Measurements from ENCODE around the gene CRIP2.

CRIP2 gene

DNA sequence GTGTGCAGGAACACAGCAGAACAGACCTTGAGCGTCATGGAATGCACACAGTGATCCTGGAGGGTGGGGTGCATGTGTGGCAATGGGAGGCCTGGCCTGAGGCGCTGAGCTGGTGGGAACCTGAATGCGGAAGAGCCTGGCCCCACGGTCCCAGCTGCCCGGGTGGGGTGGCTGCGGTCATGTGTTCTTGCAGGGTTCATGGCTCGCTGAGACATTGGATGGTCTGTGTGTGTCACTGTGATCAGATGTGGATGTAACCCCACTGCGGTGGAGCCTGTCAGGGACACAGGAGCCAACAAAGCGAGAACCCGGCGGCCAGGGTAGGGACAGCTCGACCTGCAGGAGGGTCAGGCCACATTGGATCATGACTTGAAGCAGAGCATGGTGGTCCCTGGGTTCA lies 31.8 kb upstream of the CRIP2 start:
- DNase-seq (ENCODE audit: extremely low read depth in 1 of 2, low read depth in 1 of 2) = no peak

DNA sequence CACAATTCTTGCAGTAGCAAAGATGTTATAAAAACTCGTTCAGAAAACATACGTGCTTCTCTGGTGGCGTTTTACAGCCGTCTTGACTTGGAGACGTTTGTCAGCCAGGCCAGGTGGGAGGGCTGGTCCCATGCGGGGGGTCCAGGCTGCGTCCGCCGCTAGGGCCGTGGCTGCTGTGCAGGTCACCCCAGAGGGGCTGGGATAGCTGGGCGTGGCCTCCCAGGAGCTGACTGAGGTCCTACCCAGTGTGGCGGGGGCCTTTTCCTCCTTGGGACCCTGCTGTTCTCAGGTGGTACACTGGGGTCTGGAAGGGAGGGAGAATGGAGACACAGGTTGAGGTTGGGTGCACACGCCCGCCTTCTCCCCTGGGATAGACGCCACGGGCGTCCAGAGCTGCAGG lies 29.8 kb upstream of the CRIP2 start:
- DNase-seq (ENCODE audit: extremely low read depth in 1 of 2, low read depth in 1 of 2) = no peak

DNA sequence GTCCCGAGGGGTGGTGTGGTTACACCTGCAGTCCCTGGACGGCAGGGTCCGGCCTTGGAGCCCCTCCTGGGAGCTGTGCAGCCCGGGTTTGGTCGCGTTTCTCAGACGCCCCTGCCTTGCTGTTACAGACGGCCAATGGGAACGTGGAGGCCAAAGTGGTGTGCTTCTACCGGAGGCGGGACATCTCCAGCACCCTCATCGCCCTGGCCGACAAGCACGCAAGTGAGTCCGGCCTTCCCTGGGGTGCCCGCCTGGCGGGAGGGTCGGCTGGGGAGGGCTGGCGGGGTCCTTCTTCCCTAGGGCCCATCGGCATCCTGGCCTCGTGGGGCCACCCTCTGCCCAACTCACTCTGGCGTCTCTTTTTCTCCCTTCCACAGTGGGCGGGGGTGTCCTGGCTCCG lies 29.3 kb upstream of the CRIP2 start:
- DNase-seq (ENCODE audit: extremely low read depth in 1 of 2, low read depth in 1 of 2) = no peak

- DNase-seq (ENCODE audit: extremely low read depth in 1 of 2, low read depth in 1 of 2) = no peak
These were observed 28.4 kb upstream of the CRIP2 start for GRCh38 chr14:105445901-105446845.

DNA sequence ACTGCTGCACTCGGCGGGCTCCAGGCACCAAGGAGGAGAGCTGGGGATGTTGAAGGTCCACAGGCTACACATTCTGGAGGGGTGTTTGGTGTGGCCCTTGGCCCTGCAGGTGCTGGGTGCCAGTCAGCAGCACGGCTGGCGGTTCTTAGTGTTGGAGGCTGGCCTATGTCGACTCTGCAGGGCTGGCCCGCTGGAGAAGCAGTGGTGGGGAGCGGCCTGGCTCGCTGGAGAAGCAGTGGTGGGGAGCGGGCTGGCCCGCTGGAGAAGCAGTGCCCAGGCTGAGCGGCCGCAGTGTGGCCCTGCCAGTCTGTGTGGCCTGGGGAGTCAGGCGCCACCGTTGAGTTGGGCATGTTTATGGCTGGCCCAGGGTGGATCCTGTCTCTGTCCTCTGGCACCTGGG lies 27.6 kb upstream of the CRIP2 start:
- DNase-seq (ENCODE audit: extremely low read depth in 1 of 2, low read depth in 1 of 2) = no peak

DNA sequence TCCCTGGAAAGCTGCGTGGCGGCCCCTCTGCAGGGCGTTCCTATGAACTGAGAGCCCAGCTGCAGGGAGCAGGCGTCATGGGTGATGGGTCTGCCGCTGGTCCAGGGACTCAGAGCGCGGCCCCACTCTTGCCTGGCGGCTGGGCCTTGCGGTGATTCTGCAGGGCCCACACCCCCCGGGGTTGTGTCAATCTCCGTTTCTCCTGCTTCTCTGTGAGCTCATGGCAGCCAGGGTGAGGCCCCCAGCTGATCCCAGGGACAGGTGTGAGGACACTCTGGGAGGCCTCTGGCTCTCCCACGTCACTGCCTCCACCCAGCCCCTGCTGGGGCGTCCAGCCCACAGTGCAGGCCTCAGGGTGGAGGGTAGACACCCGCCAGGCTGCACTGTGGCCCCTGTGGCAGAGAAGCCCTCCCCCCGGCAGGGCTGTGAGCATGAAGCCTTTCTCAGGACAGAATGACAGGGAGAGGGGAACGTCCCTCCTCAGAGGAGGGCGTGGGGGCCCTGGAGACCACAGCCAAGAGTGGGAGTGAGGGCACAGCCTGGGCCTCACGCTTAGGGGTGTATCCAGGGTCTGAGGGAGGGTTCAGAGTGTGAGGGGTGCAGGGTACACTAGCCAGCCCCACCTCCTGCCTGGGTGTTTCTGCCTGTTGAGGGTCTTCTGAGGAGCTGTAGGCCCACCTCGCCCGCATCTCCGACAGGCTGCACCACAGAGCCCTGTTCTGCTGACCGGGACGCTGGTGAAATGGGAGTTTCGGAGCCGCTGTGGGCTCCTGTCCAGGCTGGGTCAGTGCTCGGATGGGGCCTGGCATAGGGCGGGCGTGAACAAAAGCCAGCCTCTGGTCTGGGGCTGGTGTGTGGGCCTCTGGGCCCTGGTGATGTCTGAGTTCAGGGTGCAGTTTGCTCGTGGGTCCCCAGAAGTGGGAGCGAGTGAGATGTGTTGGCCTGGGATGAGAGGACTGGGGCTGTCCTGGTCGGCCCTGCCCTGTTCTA lies 26.7 kb upstream of the CRIP2 start:
- DNase-seq (ENCODE audit: extremely low read depth in 1 of 2, low read depth in 1 of 2) = no peak

- peak; percentile 37 to 56 for DNase-seq (ENCODE audit: extremely low read depth in 1 of 2, low read depth in 1 of 2)
These were observed 25.9 kb upstream of the CRIP2 start for GRCh38 chr14:105448706-105449111.

DNA sequence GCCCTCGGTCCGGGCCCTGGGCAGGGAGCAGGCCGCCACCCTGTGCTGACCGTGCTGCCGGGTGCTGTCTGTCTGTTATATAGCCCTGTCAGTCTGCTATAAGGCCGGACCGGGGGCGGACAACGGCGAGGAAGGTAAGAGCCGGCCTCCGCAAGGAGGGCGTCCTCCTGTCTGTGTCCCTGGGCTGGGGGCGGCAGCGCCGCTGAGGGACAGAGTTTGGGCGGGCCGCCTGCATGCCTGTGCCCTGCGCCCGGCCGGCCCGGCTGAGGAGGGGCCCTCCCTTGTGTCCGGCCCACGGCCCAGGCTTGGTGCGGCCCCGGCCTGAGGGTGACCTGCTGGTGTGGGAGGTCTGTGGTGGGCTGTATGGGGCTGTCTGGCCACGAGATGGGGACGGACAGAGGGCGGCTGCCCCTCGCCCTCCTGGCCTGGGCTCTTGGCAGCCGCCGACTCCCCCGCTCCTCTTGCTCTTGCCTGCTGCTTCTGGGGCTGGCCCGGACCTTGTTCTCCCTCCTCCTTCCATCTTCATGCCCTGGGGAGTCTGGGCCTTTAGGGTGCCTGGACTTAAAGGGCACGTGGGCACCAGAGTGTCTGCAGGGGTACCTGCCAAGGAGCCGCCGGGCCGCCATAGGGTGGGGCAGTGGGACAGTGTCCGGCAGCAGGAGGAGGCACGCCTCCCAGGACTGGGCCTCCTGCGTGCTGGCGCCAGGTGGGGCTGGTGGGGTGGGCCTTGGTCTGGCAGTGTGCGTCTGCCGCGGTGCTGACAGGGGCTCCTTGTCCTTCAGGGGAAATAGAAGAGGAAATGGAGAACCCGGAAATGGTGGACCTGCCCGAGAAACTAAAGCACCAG lies 25.1 kb upstream of the CRIP2 start:
- DNase-seq (ENCODE audit: extremely low read depth in 1 of 2, low read depth in 1 of 2) = no peak

- DNase-seq (ENCODE audit: extremely low read depth in 1 of 2, low read depth in 1 of 2) = no peak
These were observed 24.5 kb upstream of the CRIP2 start for GRCh38 chr14:105450123-105450505.

DNA sequence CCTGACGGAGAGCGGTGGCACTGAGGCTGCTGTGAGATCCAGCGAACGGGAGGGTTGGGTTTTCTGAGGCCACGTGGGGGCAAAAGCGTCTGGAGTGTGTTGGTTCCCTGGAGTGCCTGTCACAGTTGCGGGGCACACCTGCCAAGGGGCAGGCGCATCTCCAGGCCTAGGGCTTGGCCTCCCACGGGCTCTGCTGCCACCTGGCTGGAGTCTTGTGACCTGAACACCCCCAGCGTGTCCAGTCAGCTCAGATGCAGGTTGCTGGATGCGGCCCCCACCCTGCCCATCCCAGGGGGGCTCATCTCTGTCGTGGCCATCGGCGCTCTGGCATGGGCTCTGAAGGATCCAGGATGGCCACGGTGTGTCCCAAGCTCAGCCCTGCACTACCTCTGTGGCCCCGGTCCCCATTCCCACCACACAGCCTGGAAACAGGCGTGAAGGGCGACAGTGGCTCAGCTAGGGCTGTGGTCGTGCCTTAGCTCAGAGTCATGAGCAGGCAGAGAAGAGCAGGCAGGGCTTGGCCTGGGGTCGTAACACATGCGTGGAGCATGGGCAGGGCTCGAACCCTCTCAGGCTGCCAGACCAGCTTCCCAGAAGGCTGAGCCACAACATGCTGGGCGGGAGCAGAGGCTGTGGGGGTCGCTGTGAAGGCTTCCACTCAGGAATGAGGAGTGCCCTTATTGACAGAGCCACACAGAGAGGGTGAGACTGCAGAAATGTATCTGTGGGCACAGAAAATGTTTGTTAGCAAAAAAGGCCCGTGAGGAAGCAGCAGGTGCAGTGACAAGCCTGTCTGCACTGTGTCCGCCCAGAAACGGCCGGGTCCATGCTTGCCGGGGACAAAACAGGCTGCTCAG lies 23.5 kb upstream of the CRIP2 start:
- DNase-seq (ENCODE audit: extremely low read depth in 1 of 2, low read depth in 1 of 2) = no peak

GRCh38 chr14:105452963-105453362 lies 21.7 kb upstream of the CRIP2 start:
- no peak for DNase-seq (ENCODE audit: extremely low read depth in 1 of 2, low read depth in 1 of 2)

GRCh38 chr14:105453847-105454246 lies 20.8 kb upstream of the CRIP2 start:
- DNase-seq (ENCODE audit: extremely low read depth in 1 of 2, low read depth in 1 of 2) = no peak

DNA sequence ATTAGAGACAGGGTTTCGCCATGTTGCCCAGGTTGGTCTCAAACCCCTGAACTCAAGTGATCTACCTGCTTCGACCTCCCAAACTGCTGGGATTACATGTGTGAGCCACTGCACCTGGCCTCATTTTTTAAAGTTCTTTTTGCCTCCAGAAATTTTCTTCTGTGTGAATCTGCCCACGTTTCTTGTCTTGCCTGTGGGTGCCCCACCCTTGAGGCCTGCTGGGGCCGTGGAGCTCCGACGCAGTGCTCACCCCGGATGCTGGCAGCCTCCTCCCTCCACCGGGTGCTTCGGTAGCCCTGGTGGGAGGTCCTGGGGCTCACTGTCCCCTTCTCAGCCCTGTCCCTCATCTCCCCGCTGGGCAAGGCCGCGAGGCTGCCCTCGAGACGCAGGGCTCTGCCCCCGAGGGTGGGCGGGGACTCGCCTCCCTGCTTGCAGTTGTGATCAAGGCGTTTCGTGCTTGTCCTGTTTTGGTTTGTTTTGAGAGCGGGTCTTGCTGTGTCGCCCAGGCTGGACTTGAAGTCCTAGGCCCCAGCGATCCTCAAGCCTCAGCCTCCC lies 19.5 kb upstream of the CRIP2 start:
- DNase-seq (ENCODE audit: extremely low read depth in 1 of 2, low read depth in 1 of 2) = no peak

GRCh38 chr14:105455766-105456660 lies 18.6 kb upstream of the CRIP2 start:
- no peak for DNase-seq (ENCODE audit: extremely low read depth in 1 of 2, low read depth in 1 of 2)

DNA sequence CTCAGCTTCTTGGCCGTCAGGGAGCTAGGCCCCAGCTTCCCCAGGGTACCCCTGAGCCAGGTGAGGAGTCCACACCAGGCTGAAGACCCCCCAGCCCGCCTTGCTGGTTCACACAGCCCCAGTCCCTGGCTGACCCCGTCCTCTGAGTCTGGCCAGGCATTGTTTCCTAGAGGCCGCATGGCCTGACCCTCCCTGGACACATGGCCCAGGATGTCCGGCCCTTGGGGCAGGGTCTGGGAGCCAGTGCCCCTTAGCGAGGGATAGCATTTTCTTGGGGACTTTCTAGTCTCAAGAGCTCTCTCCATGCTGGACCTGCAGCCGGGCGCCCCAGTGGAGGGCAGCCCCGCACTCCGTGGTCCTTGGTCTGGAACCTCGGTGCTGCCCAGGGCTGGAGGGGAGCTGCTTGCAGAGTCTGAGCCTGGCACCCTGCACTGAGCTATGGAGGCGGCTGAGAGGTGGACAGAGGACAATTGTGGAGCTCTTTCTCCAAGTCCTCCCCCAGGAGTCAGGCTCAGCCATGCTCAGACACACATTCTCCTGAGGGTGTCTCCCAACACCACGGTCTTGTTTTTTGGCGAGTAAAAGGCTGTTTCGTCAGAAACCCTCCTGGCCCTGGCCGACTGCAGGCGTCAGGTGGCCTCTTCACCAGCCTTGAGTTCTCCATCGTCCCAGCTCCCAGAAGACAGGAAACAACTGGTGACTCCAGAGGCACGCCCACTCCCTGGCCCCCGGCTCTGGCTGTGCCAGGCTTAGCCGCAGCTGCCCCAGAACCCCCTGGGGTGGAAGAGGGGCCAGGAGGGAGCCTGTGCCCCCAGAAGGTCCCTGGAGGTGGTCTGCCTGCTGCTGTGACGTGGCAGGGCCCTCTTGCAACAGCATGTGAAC lies 17.6 kb upstream of the CRIP2 start:
- DNase-seq (ENCODE audit: extremely low read depth in 1 of 2, low read depth in 1 of 2) = no peak

- no peak for DNase-seq (ENCODE audit: extremely low read depth in 1 of 2, low read depth in 1 of 2)
These were observed 16.6 kb upstream of the CRIP2 start for GRCh38 chr14:105458010-105458409.

GRCh38 chr14:105458571-105458970 lies 16.1 kb upstream of the CRIP2 start:
- no peak for DNase-seq (ENCODE audit: extremely low read depth in 1 of 2, low read depth in 1 of 2)

Measured in activated CD8-positive, alpha-beta memory T cell treated with anti-CD3 and anti-CD28 coated beads for 1 hour (primary cell).